ENCODE measurements around the gene TMEM219.

The TMEM219 gene

DNA sequence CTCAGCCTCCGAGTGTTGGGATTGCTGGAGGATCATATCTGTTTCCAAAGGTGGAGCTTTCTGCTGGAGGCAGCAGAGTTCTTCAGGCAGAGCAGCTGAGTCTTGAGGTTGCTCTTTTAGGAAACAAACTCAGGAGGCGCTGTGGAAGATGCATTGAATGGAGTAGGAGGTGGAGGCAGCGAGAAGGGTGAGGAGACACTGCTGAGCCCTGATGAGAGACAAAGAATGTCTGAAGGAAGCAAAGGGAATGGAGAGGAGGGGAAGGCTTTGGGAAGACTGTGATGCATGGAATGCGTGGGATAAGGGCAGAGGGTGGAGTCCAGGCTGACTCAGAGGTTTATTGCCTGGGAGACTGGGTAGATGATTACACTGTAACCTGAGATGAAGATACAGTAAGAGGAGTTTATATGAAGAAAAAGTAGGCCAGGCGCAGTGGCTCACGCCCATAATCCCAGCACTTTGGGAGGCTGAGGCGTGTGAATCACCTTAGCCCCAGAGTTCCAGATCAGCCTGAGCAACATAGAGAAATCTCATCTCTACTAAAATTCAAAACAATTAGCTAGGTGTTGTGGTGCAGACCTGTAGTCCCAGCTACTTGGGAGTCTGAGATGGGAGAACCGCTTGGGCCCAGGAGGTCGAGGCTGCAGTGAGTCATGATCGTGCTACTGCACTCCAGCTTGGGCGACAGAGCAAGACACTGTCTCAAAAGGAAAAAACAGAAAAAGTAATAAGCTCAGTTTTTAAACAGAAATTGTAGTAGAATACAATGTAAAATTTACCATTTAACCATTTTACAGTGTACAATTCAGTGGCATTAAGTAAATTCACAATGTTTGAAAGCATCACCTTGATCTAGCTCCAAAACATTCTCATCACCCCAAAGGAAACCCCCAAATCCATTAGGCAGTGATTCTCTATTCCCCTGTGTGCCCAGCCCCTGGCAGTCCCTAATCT is 17.8 kb upstream of the TMEM219 start (continued):
- TF ChIP-seq, protein P1, sequence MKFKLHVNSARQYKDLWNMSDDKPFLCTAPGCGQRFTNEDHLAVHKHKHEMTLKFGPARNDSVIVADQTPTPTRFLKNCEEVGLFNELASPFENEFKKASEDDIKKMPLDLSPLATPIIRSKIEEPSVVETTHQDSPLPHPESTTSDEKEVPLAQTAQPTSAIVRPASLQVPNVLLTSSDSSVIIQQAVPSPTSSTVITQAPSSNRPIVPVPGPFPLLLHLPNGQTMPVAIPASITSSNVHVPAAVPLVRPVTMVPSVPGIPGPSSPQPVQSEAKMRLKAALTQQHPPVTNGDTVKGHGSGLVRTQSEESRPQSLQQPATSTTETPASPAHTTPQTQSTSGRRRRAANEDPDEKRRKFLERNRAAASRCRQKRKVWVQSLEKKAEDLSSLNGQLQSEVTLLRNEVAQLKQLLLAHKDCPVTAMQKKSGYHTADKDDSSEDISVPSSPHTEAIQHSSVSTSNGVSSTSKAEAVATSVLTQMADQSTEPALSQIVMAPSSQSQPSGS (tag by site-specific recombination; IDR thresholded peaks at IDR 0.05; ENCODE audit: low read depth): 0 out of 2 replicates have a peak, but pooled peaks have one; percentile 41
- TF ChIP-seq ZNF785 (tag by site-specific recombination; IDR thresholded peaks at IDR 0.05): no peak
- TF ChIP-seq ZNF514 (tag by site-specific recombination; IDR thresholded peaks at IDR 0.05): no peak
- TF ChIP-seq ZNF791 (tag by site-specific recombination; IDR thresholded peaks at IDR 0.05): no peak
- peak; percentile 90 for TF ChIP-seq ZBTB20 (tag by site-specific recombination; IDR thresholded peaks at IDR 0.05)
- no peak for TF ChIP-seq GLI2 (tag by site-specific recombination; IDR thresholded peaks at IDR 0.05; ENCODE audit: borderline replicate concordance, low read depth)
- peak; percentile 86 for TF ChIP-seq PRDM1 (tag by site-specific recombination; IDR thresholded peaks at IDR 0.05)
- TF ChIP-seq ZNF239 (tag by site-specific recombination; IDR thresholded peaks at IDR 0.05): no peak
- TF ChIP-seq, protein P2, sequence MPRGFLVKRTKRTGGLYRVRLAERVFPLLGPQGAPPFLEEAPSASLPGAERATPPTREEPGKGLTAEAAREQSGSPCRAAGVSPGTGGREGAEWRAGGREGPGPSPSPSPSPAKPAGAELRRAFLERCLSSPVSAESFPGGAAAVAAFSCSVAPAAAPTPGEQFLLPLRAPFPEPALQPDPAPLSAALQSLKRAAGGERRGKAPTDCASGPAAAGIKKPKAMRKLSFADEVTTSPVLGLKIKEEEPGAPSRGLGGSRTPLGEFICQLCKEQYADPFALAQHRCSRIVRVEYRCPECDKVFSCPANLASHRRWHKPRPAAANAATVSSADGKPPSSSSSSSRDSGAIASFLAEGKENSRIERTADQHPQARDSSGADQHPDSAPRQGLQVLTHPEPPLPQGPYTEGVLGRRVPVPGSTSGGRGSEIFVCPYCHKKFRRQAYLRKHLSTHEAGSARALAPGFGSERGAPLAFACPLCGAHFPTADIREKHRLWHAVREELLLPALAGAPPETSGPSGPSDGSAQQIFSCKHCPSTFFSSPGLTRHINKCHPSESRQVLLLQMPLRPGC (tag by site-specific recombination; IDR thresholded peaks at IDR 0.05): peak; percentile 97
- no peak for TF ChIP-seq ZNF155 (tag by site-specific recombination; IDR thresholded peaks at IDR 0.05)
- TF ChIP-seq ZNF549 (tag by site-specific recombination; IDR thresholded peaks at IDR 0.05): no peak
- TF ChIP-seq ZNF335 (tag by site-specific recombination; conservative IDR thresholded peaks at IDR 0.05): no peak
- TF ChIP-seq ZNF76 (tag by site-specific recombination; IDR thresholded peaks at IDR 0.05; ENCODE audit: borderline replicate concordance, low read depth): peak; percentile 85
- TF ChIP-seq, protein P3, sequence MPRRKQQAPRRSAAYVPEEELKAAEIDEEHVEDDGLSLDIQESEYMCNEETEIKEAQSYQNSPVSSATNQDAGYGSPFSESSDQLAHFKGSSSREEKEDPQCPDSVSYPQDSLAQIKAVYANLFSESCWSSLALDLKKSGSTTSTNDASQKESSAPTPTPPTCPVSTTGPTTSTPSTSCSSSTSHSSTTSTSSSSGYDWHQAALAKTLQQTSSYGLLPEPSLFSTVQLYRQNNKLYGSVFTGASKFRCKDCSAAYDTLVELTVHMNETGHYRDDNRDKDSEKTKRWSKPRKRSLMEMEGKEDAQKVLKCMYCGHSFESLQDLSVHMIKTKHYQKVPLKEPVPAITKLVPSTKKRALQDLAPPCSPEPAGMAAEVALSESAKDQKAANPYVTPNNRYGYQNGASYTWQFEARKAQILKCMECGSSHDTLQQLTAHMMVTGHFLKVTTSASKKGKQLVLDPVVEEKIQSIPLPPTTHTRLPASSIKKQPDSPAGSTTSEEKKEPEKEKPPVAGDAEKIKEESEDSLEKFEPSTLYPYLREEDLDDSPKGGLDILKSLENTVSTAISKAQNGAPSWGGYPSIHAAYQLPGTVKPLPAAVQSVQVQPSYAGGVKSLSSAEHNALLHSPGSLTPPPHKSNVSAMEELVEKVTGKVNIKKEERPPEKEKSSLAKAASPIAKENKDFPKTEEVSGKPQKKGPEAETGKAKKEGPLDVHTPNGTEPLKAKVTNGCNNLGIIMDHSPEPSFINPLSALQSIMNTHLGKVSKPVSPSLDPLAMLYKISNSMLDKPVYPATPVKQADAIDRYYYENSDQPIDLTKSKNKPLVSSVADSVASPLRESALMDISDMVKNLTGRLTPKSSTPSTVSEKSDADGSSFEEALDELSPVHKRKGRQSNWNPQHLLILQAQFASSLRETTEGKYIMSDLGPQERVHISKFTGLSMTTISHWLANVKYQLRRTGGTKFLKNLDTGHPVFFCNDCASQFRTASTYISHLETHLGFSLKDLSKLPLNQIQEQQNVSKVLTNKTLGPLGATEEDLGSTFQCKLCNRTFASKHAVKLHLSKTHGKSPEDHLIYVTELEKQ (tag by site-specific recombination; IDR thresholded peaks at IDR 0.05; ENCODE audit: borderline replicate concordance): peak; percentile 60
- peak; percentile 95 for TF ChIP-seq ZBTB8A (tag by site-specific recombination; IDR thresholded peaks at IDR 0.05)
- TF ChIP-seq ZNF140 (tag by site-specific recombination; IDR thresholded peaks at IDR 0.05): no peak
- TF ChIP-seq, protein P4, sequence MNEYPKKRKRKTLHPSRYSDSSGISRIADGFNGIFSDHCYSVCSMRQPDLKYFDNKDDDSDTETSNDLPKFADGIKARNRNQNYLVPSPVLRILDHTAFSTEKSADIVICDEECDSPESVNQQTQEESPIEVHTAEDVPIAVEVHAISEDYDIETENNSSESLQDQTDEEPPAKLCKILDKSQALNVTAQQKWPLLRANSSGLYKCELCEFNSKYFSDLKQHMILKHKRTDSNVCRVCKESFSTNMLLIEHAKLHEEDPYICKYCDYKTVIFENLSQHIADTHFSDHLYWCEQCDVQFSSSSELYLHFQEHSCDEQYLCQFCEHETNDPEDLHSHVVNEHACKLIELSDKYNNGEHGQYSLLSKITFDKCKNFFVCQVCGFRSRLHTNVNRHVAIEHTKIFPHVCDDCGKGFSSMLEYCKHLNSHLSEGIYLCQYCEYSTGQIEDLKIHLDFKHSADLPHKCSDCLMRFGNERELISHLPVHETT (tag by site-specific recombination; IDR thresholded peaks at IDR 0.05): peak; percentile 84
- no peak for TF ChIP-seq ZNF302 (tag by site-specific recombination; IDR thresholded peaks at IDR 0.05; ENCODE audit: low read depth)
- no peak for TF ChIP-seq ZNF221 (tag by site-specific recombination; IDR thresholded peaks at IDR 0.05; ENCODE audit: borderline replicate concordance)
- TF ChIP-seq ZNF561 (tag by site-specific recombination; IDR thresholded peaks at IDR 0.05; ENCODE audit: borderline replicate concordance): peak; percentile 75; the same call in 1 of the 2 replicates
- TF ChIP-seq, protein P5, sequence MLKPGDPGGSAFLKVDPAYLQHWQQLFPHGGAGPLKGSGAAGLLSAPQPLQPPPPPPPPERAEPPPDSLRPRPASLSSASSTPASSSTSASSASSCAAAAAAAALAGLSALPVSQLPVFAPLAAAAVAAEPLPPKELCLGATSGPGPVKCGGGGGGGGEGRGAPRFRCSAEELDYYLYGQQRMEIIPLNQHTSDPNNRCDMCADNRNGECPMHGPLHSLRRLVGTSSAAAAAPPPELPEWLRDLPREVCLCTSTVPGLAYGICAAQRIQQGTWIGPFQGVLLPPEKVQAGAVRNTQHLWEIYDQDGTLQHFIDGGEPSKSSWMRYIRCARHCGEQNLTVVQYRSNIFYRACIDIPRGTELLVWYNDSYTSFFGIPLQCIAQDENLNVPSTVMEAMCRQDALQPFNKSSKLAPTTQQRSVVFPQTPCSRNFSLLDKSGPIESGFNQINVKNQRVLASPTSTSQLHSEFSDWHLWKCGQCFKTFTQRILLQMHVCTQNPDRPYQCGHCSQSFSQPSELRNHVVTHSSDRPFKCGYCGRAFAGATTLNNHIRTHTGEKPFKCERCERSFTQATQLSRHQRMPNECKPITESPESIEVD (tag by site-specific recombination; IDR thresholded peaks at IDR 0.05): peak; percentile 84
- TF ChIP-seq ZNF274 (IDR thresholded peaks at IDR 0.05; ENCODE audit: low read length): no peak
- TF ChIP-seq ZNF274 (tag by site-specific recombination; IDR thresholded peaks at IDR 0.05; ENCODE audit: borderline replicate concordance): no peak
- no peak for TF ChIP-seq ZNF112 (tag by site-specific recombination; IDR thresholded peaks at IDR 0.05)
- no peak for TF ChIP-seq ZNF510 (tag by site-specific recombination; IDR thresholded peaks at IDR 0.05; ENCODE audit: insufficient replicate concordance)
- TF ChIP-seq GLI4 (tag by site-specific recombination; IDR thresholded peaks at IDR 0.05): no peak
- TF ChIP-seq WT1 (tag by site-specific recombination; IDR thresholded peaks at IDR 0.05): peak; percentile 96
- TF ChIP-seq, protein P6, sequence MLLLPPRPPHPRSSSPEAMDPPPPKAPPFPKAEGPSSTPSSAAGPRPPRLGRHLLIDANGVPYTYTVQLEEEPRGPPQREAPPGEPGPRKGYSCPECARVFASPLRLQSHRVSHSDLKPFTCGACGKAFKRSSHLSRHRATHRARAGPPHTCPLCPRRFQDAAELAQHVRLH (tag by site-specific recombination; IDR thresholded peaks at IDR 0.05): peak; percentile 98
- no peak for TF ChIP-seq REPIN1 (tag by site-specific recombination; IDR thresholded peaks at IDR 0.05; ENCODE audit: low read depth)

Data from HEK293 (cell line).